Mesothelial cell of epicardium (in vitro differentiated cells): ENCODE data around the gene UBXN6. TPM values are rescaled to one million over a fixed set of nuclear protein-coding genes. Genes with fewer than 3 reads are reported as not detected.

ENCODE experiments used
- DNase-seq, 2 experiments: peaks; one replicate each; pipeline ENCODE4 v3.0.0; 2021; ENCODE audit warnings: low spot score in 2 of 2; ENCODE audit not compliant: unreplicated experiment in 2 of 2
- H3K27ac Mint-ChIP-seq: 2 replicates; pipeline ENCODE4 v1.8.0; 2021; ENCODE audit warnings: mixed read lengths
- H3K27me3 Mint-ChIP-seq: 2 replicates; pipeline ENCODE4 v1.8.0; 2021; ENCODE audit warnings: low read depth, mixed read lengths
- H3K36me3 Mint-ChIP-seq: 2 replicates; pipeline ENCODE4 v1.8.0; 2021; ENCODE audit warnings: mixed read lengths
- H3K4me1 Mint-ChIP-seq: 2 replicates; pipeline ENCODE4 v1.8.0; 2021; ENCODE audit warnings: mixed read lengths
- H3K4me3 Mint-ChIP-seq: 2 replicates; pipeline ENCODE4 v1.8.0; 2021; ENCODE audit warnings: mild to moderate bottlenecking, moderate library complexity, mixed read lengths
- H3K9me3 Mint-ChIP-seq: 2 replicates; pipeline ENCODE4 v1.8.0; 2021; ENCODE audit warnings: mixed read lengths
- total RNA-seq: library from RNA; stranded (reverse); gene quantifications from 3 replicates; pipeline ENCODE4 v1.2.1, GENCODE V29; 2021
- TF ChIP-seq, protein P1 (sequence below): fragments of 200-600 bp; sonication (generic); IDR thresholded peaks from one replicate; pipeline ENCODE4 v1.5.0; 2021; ENCODE audit warnings: antibody characterized with exemption; ENCODE audit not compliant: unreplicated experiment

Gene UBXN6
- total RNA-seq, 1 donor from 2014 or later: 71.0 TPM

DNA sequence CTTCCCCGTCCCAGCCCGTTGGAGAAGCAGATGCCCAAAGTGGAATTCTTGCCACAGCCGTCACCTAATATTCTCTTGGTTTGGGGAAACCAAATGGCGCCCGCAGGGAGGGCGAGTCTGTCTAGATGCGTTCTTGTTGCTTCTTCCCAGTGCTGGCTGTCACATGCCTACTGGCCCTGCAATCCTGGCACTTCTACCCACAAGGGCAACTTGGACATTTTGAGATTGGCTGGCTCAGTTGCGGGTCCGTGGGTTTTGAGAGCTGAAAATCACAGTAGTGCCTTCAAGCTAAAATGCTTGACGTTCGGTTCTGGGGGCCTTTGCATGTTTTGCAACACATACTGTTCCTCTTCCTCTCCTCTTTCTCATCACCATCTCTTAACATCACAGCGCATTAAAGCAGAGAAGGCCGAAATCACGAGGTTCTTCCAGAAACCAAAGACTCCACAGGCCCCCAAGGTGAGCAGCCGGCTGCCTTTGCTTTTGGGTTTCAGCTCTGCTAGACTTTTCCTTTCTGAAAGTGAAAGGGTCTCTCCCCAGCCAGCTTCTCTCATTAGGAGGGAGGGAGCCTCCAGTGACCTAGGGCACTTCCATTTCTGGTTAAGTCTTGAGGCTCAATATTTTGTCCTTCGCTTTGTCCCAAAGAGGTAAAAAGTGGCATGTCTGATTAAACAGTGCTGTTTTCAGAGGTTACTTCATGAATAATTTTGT is 34.0 kb downstream of the UBXN6 start:
- Mint-ChIP-seq H3K36me3 (peaks cover 17% of the 10 kb centered on the region), H3K9me3 (no peaks in the 10 kb centered on the region), H3K27ac (no peak overlapping the region), H3K4me1 (no peaks in the 10 kb centered on the region), H3K4me3 (no peak overlapping the region), H3K27me3 (no peaks in the 10 kb centered on the region)
- DNase-seq: no peak
- TF ChIP-seq, protein P1, sequence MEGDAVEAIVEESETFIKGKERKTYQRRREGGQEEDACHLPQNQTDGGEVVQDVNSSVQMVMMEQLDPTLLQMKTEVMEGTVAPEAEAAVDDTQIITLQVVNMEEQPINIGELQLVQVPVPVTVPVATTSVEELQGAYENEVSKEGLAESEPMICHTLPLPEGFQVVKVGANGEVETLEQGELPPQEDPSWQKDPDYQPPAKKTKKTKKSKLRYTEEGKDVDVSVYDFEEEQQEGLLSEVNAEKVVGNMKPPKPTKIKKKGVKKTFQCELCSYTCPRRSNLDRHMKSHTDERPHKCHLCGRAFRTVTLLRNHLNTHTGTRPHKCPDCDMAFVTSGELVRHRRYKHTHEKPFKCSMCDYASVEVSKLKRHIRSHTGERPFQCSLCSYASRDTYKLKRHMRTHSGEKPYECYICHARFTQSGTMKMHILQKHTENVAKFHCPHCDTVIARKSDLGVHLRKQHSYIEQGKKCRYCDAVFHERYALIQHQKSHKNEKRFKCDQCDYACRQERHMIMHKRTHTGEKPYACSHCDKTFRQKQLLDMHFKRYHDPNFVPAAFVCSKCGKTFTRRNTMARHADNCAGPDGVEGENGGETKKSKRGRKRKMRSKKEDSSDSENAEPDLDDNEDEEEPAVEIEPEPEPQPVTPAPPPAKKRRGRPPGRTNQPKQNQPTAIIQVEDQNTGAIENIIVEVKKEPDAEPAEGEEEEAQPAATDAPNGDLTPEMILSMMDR: no peak

DNA sequence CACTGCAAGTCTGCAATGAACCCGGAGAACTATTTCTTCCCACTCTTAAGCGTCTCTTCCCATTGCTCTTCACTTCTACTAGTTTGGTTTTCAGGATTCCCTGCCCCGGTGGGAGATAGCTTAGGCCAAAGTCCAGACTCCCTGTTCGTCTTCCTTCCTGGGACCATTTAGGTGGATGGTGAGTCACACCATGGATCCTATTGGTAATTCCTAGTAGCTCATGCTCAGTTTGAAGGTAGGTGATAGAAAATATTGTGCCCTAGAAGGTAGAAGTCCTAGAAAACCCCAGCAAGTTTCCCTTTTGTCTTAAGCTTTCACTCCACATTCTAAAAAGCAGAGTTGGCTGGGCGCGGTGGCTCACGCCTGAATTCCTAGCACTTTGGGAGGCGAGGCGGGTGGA is 41.3 kb downstream of the UBXN6 start:
- Mint-ChIP-seq H3K27me3 (no peaks in the 10 kb centered on the region), H3K36me3 (peaks cover 9% of the 10 kb centered on the region), H3K27ac (peak overlapping the region; percentile 65), H3K4me3 (no peak overlapping the region), H3K4me1 (peaks cover 17% of the 10 kb centered on the region), H3K9me3 (no peaks in the 10 kb centered on the region)
- TF ChIP-seq, protein P1: no peak
- no peak for DNase-seq

DNA sequence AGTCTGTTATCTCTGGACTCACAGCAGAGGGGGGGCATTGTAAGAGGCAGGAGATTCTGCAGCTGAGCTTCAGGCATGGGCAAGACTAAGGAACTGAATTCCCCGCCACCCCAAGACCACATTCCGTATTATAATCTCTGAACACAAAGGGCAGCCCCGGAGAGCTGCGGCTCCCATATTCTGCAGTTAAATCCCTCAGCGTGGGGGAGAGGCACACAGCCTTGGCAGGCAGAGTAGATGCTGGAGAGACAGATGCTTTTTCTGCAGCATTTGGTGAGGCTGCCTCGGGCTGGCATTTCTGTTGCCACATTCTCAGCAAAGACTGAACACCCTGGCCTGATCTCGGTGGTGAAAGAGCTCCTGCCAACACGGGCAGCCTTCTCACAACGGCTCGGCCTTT is 42.2 kb downstream of the UBXN6 start:
- TF ChIP-seq, protein P1: no peak
- H3K4me1 Mint-ChIP-seq: peaks cover 17% of the 10 kb centered on the region
- DNase-seq: no peak
- H3K36me3 Mint-ChIP-seq: peaks cover 9% of the 10 kb centered on the region
- peak overlapping the region; percentile 81 for H3K27ac Mint-ChIP-seq
- H3K9me3 Mint-ChIP-seq: no peaks in the 10 kb centered on the region
- H3K4me3 Mint-ChIP-seq: peak overlapping the region; percentile 47
- H3K27me3 Mint-ChIP-seq: no peaks in the 10 kb centered on the region

DNA sequence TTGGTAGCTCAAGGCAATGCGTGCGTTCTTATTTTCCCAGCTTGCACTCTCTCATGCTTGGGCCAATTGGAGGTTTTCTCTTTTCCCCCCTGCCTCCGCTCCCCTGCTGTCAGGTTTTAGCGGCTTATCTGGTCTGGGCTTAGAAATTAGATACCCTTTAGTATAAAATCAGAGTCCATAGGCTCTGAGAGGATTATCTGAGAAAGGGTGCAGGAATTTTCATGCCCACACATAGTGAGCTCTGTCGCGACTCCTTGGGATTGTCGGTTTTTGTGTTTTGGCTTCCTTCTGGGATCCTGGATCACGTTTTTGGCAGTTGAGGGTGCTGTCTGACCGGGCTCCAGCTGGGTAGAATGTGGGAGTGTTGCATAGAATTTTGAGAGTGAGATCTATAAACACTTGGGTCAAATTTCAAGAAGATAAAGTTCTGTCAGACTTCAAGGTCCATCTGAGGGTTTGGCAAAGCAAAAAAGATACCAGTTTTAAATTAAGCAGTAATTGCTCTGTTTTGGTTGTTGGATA is 42.7 kb downstream of the UBXN6 start:
- DNase-seq: no peak
- H3K27me3 Mint-ChIP-seq: no peaks in the 10 kb centered on the region
- peaks cover 8% of the 10 kb centered on the region for H3K36me3 Mint-ChIP-seq
- H3K9me3 Mint-ChIP-seq: no peaks in the 10 kb centered on the region
- TF ChIP-seq, protein P1: no peak
- peak overlapping the region; percentile 47 for H3K4me3 Mint-ChIP-seq
- H3K4me1 Mint-ChIP-seq: peaks cover 17% of the 10 kb centered on the region
- peak overlapping the region; percentile 81 for H3K27ac Mint-ChIP-seq

DNA sequence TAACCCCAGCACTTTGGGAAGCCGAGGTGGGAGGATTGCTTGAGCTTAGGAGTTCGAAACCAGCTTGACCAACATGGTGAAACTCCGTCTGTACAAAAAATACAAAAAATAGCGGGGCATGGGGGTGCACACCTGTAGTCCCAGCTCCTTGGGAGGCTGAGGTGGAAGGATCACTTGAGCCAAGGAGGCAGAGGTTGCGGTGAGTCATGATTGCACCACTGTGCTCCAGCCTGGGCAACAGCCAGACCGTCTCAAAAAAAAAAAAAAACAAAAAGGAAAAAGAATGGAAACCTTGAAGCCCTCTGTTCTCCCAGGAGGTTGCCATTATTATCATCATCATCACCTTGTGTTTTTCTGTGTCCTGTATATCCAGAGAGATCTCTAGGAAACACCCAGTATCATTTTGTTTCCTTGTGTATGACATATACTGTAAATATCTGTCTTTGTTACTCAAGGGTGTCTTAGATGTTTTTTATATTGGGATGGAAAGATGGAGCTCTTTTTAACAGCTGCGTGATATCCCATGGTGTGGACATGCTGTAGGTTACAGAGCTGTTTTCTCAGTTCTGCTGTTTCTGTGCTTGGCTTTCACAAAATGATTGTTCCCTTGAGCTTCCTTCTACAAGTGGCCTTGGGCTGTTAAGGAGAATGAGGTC is 43.3 kb downstream of the UBXN6 start:
- DNase-seq: no peak
- TF ChIP-seq, protein P1: no peak
- no peaks in the 10 kb centered on the region for H3K9me3 Mint-ChIP-seq
- no peak overlapping the region for H3K4me3 Mint-ChIP-seq
- peak overlapping the region; percentile 81 for H3K27ac Mint-ChIP-seq
- H3K4me1 Mint-ChIP-seq: peaks cover 17% of the 10 kb centered on the region
- H3K36me3 Mint-ChIP-seq: peaks cover 6% of the 10 kb centered on the region
- H3K27me3 Mint-ChIP-seq: no peaks in the 10 kb centered on the region
